ENCODE results near the gene MACF1.
A peak's percentile ranks its signal among the peaks of the same experiment; 100 is the strongest.
"Not testable (repeated sequence)": the region's sequence is repeated elsewhere in the genome, so short reads cannot be mapped to it uniquely, and the experiment has no call there.

Gene MACF1

GRCh38 chr1:39492118-39493042 lies 287.9 kb downstream of the MACF1 start:
- peaks cover 7 to 10% of the 10 kb centered on the region in 2 experiments for H3K36me3 ChIP-seq (ENCODE audit: control insufficient read depth in 1 of 2, insufficient read depth in 2 of 2, low read depth in 1 of 2, low read length in 2 of 2)
- DNase-seq; H2AK5ac ChIP-seq (ENCODE audit: low read length, severe bottlenecking); H3K9me3 ChIP-seq (ENCODE audit: control insufficient read depth, low read length); H3K23ac ChIP-seq (ENCODE audit: low read length in 2 of 2); H3K4me3 ChIP-seq (ENCODE audit: insufficient read depth in 1 of 2, low read depth in 1 of 2, low read length in 2 of 2); H3K14ac ChIP-seq (ENCODE audit: low read length in 2 of 2); H3K79me1 ChIP-seq (replicated peaks; ENCODE audit: low read length, poor library complexity, severe bottlenecking); H2BK120ac ChIP-seq (ENCODE audit: low read depth, low read length); H3K27ac ChIP-seq (ENCODE audit: low read length, poor library complexity, severe bottlenecking); H3K18ac ChIP-seq (ENCODE audit: low read depth in 1 of 2, low read length in 2 of 2); H4K8ac ChIP-seq (ENCODE audit: low read length); H2BK12ac ChIP-seq (ENCODE audit: low read length in 2 of 2); H3K4me2 ChIP-seq (ENCODE audit: low read length, poor library complexity, severe bottlenecking); H3K9ac ChIP-seq (ENCODE audit: low read length); H4K91ac ChIP-seq (ENCODE audit: low read length); H2BK15ac ChIP-seq (ENCODE audit: low read depth, poor library complexity, severe bottlenecking); H3K4ac ChIP-seq (ENCODE audit: low read depth in 1 of 2, low read length in 2 of 2); H2AFZ ChIP-seq (ENCODE audit: low read depth, low read length); H2BK5ac ChIP-seq (ENCODE audit: low read depth, low read length, poor library complexity, severe bottlenecking): not testable (repeated sequence)
- peaks cover 16 to 35% of the 10 kb centered on the region in 2 experiments for H3K27me3 ChIP-seq (ENCODE audit: control insufficient read depth in 1 of 2, insufficient read depth in 1 of 2, low read length in 2 of 2)
- peaks cover 21% of the 10 kb centered on the region for H3K4me1 ChIP-seq (ENCODE audit: control insufficient read depth, insufficient read depth, low read depth, low read length)
- WGBS = 24% methylated on average over 49 of the region's 67 CpGs

GRCh38 chr1:39493043-39493810 lies 288.7 kb downstream of the MACF1 start:
- H3K4me1 ChIP-seq (ENCODE audit: control insufficient read depth, insufficient read depth, low read depth, low read length) = peaks cover 24% of the 10 kb centered on the region
- H4K8ac ChIP-seq (ENCODE audit: low read length); H3K4me2 ChIP-seq (ENCODE audit: low read length, poor library complexity, severe bottlenecking); H3K4ac ChIP-seq (ENCODE audit: low read depth in 1 of 2, low read length in 2 of 2); H3K79me1 ChIP-seq (replicated peaks; ENCODE audit: low read length, poor library complexity, severe bottlenecking); H2AK5ac ChIP-seq (ENCODE audit: low read length, severe bottlenecking); H3K36me3 ChIP-seq (ENCODE audit: control insufficient read depth in 1 of 2, insufficient read depth in 2 of 2, low read depth in 1 of 2, low read length in 2 of 2); H3K9me3 ChIP-seq (ENCODE audit: control insufficient read depth, low read length); H2BK15ac ChIP-seq (ENCODE audit: low read depth, poor library complexity, severe bottlenecking); H3K14ac ChIP-seq (ENCODE audit: low read length in 2 of 2); H2BK120ac ChIP-seq (ENCODE audit: low read depth, low read length); H3K4me3 ChIP-seq (ENCODE audit: insufficient read depth in 1 of 2, low read depth in 1 of 2, low read length in 2 of 2); H2BK5ac ChIP-seq (ENCODE audit: low read depth, low read length, poor library complexity, severe bottlenecking); H3K27ac ChIP-seq (ENCODE audit: low read length, poor library complexity, severe bottlenecking); H2BK12ac ChIP-seq (ENCODE audit: low read length in 2 of 2); H3K18ac ChIP-seq (ENCODE audit: low read depth in 1 of 2, low read length in 2 of 2); H4K91ac ChIP-seq (ENCODE audit: low read length); H2AFZ ChIP-seq (ENCODE audit: low read depth, low read length); H3K9ac ChIP-seq (ENCODE audit: low read length); DNase-seq: not testable (repeated sequence)
- 90% methylated on average over 11 of the region's 13 CpGs for WGBS
- peaks cover 16 to 38% of the 10 kb centered on the region in 2 experiments for H3K27me3 ChIP-seq (ENCODE audit: control insufficient read depth in 1 of 2, insufficient read depth in 1 of 2, low read length in 2 of 2)
- H3K23ac ChIP-seq (ENCODE audit: low read length in 2 of 2) = peak overlapping the region in 1 of 2 experiments; percentile 69

- H3K36me3 ChIP-seq (ENCODE audit: control insufficient read depth in 1 of 2, insufficient read depth in 2 of 2, low read depth in 1 of 2, low read length in 2 of 2) = peaks cover 0 to 6% of the 10 kb centered on the region in 2 experiments
- H2BK15ac ChIP-seq (ENCODE audit: low read depth, poor library complexity, severe bottlenecking) = no peak overlapping the region
- no peak overlapping the region for H2AK5ac ChIP-seq (ENCODE audit: low read length, severe bottlenecking)
- H3K27me3 ChIP-seq (ENCODE audit: control insufficient read depth in 1 of 2, insufficient read depth in 1 of 2, low read length in 2 of 2) = peaks cover 16 to 44% of the 10 kb centered on the region in 2 experiments
- H2AFZ ChIP-seq (ENCODE audit: low read depth, low read length) = no peak overlapping the region
- H3K4ac ChIP-seq (ENCODE audit: low read depth in 1 of 2, low read length in 2 of 2) = no peak overlapping the region
- H2BK12ac ChIP-seq (ENCODE audit: low read length in 2 of 2) = no peak overlapping the region
- no peak overlapping the region for H3K18ac ChIP-seq (ENCODE audit: low read depth in 1 of 2, low read length in 2 of 2)
- peaks cover 22% of the 10 kb centered on the region for H3K4me1 ChIP-seq (ENCODE audit: control insufficient read depth, insufficient read depth, low read depth, low read length)
- H4K91ac ChIP-seq (ENCODE audit: low read length) = no peak overlapping the region
- DNase-seq = no peak
- H3K4me3 ChIP-seq (ENCODE audit: insufficient read depth in 1 of 2, low read depth in 1 of 2, low read length in 2 of 2) = no peak overlapping the region
- H2BK5ac ChIP-seq (ENCODE audit: low read depth, low read length, poor library complexity, severe bottlenecking) = no peak overlapping the region
- no peak overlapping the region for H3K4me2 ChIP-seq (ENCODE audit: low read length, poor library complexity, severe bottlenecking)
- no peaks in the 10 kb centered on the region for H3K79me1 ChIP-seq (replicated peaks; ENCODE audit: low read length, poor library complexity, severe bottlenecking)
- no peak overlapping the region for H3K14ac ChIP-seq (ENCODE audit: low read length in 2 of 2)
- H3K27ac ChIP-seq (ENCODE audit: low read length, poor library complexity, severe bottlenecking) = no peak overlapping the region
- WGBS = 88% methylated on average over 9 of the region's 14 CpGs
- no peak overlapping the region for H3K9ac ChIP-seq (ENCODE audit: low read length)
- no peak overlapping the region for H3K23ac ChIP-seq (ENCODE audit: low read length in 2 of 2)
- H3K9me3 ChIP-seq (ENCODE audit: control insufficient read depth, low read length) = no peaks in the 10 kb centered on the region
- H4K8ac ChIP-seq (ENCODE audit: low read length) = no peak overlapping the region
- H2BK120ac ChIP-seq (ENCODE audit: low read depth, low read length) = no peak overlapping the region
Observed at GRCh38 chr1:39494671-39495410, 290.3 kb downstream of the MACF1 start.

All from mesenchymal stem cell (in vitro differentiated cells and primary cell).